T47D (cell line): Measurements from ENCODE around the gene SERPINI1.

Source experiments
- DNase-seq, 2 experiments: peaks; one replicate each; pipeline versions ENCODE4 v3.0.0 to v3.0.0-alpha.2; 2011 to 2012; ENCODE audit warnings: low read depth in 1 of 2, low spot score in 1 of 2
- JUND ChIP-seq: IDR thresholded peaks from 2 replicates; pipeline ENCODE4 v1.6.1; 2012; ENCODE audit warnings: low read depth
- in situ Hi-C: cut with HindIII; loops from 2 replicates; pipeline ENCODE4 v1.10.0; 2016; ENCODE audit warnings: low sequenced_read_pairs, low pct_unique_long_range_greater_than_20kb

Gene SERPINI1

DNA sequence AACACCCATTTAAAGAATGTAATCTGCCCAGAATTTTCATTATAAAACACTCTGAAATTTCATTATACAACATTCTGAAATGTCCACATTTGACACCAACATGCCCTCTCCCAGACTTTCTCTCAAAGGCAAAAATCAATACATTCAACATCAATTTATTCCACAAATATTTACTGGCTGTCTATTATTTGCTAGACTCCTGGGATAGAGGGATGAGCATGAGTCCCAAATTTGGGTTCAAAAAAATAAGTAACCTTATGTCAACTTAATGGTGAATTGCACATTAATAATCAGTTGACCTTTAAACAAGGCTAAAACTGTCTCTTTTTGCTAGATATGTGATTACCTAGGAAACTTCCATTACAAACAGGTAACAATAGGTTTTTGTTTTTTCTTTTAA, 109.0 kb downstream of the SERPINI1 start:
- no peak for DNase-seq
- no peak for TF ChIP-seq JUND
- in situ Hi-C loops: no loop called here

GRCh38 chr3:167851171-167851570, 115.7 kb downstream of the SERPINI1 start:
- no peak for TF ChIP-seq JUND
- DNase-seq: no peak
- in situ Hi-C loops: no loop called here

GRCh38 chr3:167851749-167852148, 116.2 kb downstream of the SERPINI1 start:
- in situ Hi-C loops: no loop called here
- TF ChIP-seq JUND: no peak
- DNase-seq: no peak

GRCh38 chr3:167852216-167852615, 116.7 kb downstream of the SERPINI1 start:
- in situ Hi-C loops: no loop called here
- no peak for DNase-seq

GRCh38 chr3:167854063-167854462, 118.5 kb downstream of the SERPINI1 start:
- DNase-seq: no peak
- in situ Hi-C loops: no loop called here
- TF ChIP-seq JUND: no peak

More at GRCh38 chr3:167852216-167852615, 116.7 kb downstream of the SERPINI1 start:
- TF ChIP-seq JUND: no peak

- in situ Hi-C loops: no loop called here
- no peak for TF ChIP-seq JUND
- no peak for DNase-seq
These were observed 119.3 kb downstream of the SERPINI1 start for GRCh38 chr3:167854846-167855245.

DNA sequence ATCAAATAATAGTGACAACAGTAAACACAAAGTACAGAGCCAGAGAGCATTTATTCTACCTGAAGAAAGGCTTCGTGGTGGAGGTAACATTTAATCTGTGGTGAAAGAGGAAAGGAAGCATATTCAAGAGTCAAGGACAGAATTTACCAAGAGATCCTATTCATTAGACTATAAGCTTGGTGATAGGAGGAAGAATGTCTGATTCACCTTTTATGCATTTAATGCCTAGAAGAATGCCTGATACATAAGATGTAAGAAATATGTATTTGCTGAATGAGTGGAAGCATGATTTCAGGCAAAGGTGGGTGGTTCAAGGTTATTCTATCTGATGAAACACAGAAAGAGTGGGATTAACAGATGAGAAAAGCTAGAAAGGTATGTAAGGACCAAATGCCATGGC, 119.8 kb downstream of the SERPINI1 start:
- TF ChIP-seq JUND: no peak
- in situ Hi-C loops: no loop called here
- DNase-seq: no peak

- in situ Hi-C loops: no loop called here
- TF ChIP-seq JUND: no peak
- DNase-seq: no peak
These were observed 123.3 kb downstream of the SERPINI1 start for GRCh38 chr3:167858865-167859264.

DNA sequence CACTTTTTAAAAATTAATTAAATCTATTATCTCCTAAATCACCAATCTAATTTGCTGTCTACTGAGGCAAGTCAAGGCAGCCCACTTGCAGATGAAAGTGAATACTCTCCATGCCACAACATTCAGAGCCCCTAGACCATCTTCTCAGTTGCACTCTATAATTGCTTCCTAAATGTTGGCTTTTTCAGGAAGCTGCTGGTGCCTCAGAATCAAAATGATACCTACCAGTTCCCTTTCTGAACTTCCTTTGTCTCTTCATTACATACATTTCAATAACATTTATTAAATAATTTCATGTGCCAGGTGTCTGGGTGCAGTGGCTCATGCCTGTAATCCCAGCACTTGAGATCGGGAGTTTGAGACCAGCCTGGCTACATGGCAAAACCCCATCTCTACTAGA, 124.1 kb downstream of the SERPINI1 start:
- TF ChIP-seq JUND: no peak
- no peak for DNase-seq
- in situ Hi-C loops: no loop called here

- DNase-seq: no peak
- TF ChIP-seq JUND: no peak
- in situ Hi-C loops: no loop called here
These were observed 126.1 kb downstream of the SERPINI1 start for GRCh38 chr3:167861649-167862048.

DNA sequence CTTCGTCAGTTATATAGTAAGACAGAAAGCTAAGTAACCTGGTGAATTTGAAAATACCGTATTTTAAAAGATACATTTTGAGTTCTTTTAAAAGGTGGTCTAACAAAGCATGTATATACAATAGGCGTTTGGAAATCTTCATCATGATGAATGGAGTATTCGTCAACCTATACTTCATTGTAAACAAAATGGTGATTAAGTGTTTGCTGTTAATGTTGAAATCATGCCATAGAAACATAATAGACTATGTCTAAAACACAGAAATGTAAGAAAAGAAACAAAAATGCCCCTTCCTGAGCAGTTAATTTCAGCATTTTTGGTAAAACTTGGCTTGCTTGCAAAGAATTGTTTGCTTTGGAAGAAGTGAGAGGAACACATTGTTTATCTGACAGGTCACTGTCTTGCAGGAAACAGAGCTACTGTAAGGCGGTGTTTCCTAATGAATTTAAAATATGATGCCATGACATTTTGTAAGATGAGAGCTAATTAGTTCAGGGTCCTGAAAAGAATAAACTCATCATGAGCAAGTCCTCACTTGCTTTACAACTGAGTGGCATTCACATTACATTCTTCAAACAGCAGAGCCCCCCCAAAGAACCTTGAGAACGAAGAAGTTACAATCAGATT, 126.7 kb downstream of the SERPINI1 start:
- DNase-seq: no peak
- no peak for TF ChIP-seq JUND
- in situ Hi-C loops: no loop called here

DNA sequence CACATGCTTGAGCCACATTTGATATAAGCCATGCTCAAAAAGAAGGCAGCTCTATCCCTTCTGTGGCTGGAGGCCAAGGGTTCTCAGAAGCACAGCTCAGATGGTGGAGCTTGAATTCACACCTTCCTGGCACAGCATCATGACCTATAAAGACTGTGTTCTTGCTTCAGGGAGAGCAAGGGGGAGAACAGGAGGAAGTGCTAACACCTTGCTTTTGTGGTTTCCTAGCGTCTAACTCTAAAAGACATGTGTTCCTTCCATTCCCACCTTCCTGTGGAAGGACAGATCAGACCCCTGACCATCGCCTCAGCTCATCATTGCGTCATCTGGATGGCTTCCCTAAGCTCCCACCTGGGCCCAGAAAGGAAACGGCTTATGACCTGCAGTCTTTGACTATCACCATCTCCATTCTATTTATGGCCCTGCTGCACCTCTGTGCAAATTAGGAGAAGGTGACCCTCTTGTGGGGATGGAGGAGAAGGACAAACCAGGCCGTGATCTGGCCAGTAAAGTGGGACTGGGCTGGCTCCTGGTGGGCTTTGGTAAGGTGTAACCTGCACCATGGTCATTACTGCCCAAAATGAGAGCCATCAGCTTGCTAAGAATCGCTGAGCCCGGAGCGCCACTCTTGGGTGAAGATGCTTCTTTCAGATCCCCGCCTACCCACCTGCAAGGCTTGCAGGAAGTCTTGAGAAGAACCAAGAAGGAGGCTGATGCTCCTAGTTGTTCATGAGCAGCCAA, 128.5 kb downstream of the SERPINI1 start:
- no peak for DNase-seq
- in situ Hi-C loops: no loop called here
- no peak for TF ChIP-seq JUND

DNA sequence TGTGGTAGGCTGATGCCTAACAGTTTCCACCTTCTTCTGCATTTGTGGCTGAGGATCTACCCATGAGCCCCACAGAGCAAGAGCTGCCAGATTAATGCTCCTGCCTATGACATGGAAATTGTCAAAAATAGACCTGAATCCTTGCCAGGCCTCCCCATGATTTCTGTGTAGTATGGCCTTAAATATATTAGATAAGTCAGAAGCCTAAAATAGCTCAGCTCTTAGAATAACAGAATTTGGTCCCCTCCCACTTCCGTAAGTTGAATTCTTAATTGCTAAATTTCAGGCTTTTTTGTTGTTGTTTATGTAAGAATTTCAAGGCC, 129.0 kb downstream of the SERPINI1 start:
- in situ Hi-C loops: no loop called here
- DNase-seq: no peak
- TF ChIP-seq JUND: no peak

- no peak for DNase-seq
- in situ Hi-C loops: no loop called here
- TF ChIP-seq JUND: no peak
These were observed 130.8 kb downstream of the SERPINI1 start for GRCh38 chr3:167866331-167866730.
